ENCODE measurements around the gene LEMD1. TPM values are rescaled to one million over a fixed set of nuclear protein-coding genes. Genes with fewer than 3 reads are reported as not detected.
"Not testable (repeated sequence)": the region's sequence is repeated elsewhere in the genome, so short reads cannot be mapped to it uniquely, and the experiment has no call there.

Gene LEMD1
- total RNA-seq, 2 donors from 2014 or later = not detected

DNA sequence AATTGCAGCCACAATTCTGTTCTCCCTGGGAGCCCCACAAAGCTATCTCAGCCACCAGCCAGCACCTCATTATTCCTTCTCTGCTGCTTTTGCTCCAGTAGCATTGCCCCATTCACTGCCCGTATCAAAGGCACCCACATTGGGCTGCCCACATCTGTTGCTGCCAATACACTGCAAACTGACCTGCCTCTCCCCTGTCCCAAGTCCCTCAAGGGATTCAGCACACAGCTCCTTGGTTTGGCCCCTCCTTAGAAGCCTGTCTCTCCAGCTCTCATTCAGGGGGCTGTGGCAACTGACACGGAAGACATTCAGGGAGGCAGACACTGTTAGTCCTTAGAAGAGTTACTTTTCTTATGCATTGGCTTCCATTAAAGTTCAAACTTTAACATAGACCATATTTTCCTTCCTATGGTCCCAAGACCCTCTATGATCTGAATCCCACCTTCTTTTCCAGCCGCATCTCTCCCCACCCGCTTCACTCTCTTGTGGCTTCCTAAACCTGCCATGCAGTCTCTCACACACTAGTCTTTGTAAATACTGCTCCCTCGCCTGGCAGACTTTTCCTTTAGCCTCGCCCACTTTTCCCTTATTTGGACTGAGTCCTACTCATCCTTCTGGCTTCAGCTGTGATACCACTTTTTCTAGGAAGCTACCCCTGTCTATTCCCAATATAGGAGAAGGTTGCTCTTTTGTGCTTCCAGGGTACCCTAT, 45.9 kb downstream of the LEMD1 start:
- peaks cover 2% of the 10 kb centered on the region for H3K36me3 Mint-ChIP-seq (ENCODE audit: low read depth)
- peak overlapping the region; percentile 37 for H3K4me3 Mint-ChIP-seq
- H3K27me3 Mint-ChIP-seq = peaks cover 16% of the 10 kb centered on the region
- ATAC-seq = no peak
- peaks cover 31% of the 10 kb centered on the region for H3K4me1 Mint-ChIP-seq
- no peak overlapping the region for H3K27ac Mint-ChIP-seq
- H3K9me3 ChIP-seq (ENCODE audit: control insufficient read depth, low read length, poor library complexity, severe bottlenecking) = no peaks in the 10 kb centered on the region
- no peak for DNase-seq

DNA sequence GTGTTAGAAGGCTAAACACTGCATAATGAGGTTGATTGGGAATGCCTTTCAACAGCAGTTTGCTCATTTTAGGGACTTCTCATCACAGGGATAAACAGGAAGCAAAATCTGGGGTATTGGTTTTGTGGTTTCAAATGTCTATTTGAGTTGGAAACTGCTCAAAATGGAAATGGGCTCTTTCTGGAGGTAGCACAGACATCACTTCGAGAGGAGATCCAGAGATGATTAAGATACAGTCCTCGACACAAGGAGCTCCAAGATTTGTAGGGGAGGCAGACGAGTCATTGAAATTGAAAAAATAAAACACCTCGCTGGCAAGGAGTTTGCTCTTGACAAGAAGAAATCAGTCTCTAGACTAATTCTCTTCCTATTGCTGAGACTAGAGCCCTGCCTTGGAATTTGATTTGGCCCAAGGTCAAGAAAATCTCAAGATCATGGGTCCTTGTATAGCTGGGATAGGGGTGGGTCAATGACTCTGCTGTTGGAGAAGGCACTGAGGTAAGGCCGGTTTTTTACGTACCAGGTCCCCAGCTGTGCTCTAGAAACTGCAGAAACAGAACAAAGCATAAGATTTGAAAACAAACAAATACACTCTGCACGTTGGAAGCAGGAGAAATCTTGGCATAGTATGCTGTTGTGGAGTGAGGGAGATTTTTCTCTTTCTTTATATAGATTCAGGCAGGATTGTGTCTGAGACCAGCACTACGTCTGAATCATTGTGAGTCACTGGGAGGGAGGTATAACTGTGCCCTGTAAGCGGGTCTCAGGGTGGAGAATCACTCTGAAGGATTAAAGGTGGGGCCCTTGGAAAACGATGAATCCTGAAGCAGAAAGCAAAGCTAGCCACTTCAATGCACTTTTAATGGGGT, 47.4 kb downstream of the LEMD1 start:
- ATAC-seq (peak; percentile 36), DNase-seq (no peak)
- Mint-ChIP-seq H3K36me3 (ENCODE audit: low read depth) (peaks cover 2% of the 10 kb centered on the region), H3K27ac (peak overlapping the region; percentile 8), H3K4me1 (peaks cover 31% of the 10 kb centered on the region), H3K27me3 (peaks cover 12% of the 10 kb centered on the region), H3K4me3 (peak overlapping the region; percentile 56)
- no peaks in the 10 kb centered on the region for H3K9me3 ChIP-seq (ENCODE audit: control insufficient read depth, low read length, poor library complexity, severe bottlenecking)

DNA sequence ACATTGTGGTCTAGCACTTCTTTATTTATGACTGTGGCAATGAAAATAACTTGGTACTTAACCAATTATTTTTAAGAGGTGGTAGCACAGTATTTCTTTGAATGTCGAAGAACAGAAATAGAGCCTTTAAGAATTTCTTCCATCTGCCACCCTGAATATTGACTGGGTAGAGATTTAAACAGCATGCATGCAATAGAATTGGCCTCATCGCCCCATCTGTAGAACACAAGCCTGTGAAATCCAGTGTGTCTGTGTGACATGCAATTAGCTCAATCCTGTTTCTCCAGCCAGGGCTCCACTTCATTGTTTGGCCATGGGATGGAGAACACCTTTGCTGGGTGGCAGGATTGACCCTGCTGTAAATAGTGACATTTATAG, 48.1 kb downstream of the LEMD1 start:
- Mint-ChIP-seq H3K4me1 (peaks cover 31% of the 10 kb centered on the region), H3K4me3 (peak overlapping the region; percentile 56), H3K27ac (peak overlapping the region; percentile 8), H3K27me3 (peaks cover 12% of the 10 kb centered on the region), H3K36me3 (ENCODE audit: low read depth) (peaks cover 2% of the 10 kb centered on the region)
- no peaks in the 10 kb centered on the region for H3K9me3 ChIP-seq (ENCODE audit: control insufficient read depth, low read length, poor library complexity, severe bottlenecking)
- no peak for DNase-seq
- ATAC-seq = no peak

DNA sequence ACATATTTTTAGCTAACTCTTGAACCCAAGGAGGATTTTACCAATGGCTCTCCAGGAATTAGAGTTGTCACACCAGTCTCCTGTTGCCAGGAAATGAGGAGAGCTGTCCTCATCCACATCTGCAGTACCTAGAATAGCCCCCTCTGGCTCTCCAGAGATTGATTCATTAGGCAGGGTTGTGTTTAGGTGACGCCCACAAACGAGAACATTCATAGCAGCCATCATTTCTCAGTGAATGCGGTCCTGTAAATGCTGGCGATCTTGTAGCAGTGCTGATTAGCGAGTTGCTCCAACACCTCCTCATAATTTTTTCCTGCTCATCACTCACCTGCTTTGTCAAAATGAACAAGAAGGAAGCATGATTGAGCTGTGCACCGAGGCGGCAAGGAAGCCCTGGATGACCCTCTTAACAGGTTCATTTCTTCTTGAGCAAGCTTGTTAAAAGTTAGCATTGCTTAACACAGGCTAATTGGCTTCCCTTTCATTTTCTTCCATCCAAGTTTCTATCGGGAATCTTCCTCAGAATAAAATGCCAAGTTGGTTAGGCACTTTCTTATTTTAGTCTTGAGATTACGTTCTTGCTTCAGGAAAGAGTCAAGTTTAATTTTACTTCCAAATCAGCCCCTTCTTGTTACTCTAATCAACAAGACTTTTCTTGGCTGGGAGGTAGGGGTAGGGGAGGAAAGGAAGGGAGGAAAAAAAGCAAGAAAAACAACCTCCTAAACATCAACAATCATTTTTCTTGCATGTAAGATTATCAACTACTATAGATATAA, 48.6 kb downstream of the LEMD1 start:
- Mint-ChIP-seq H3K36me3 (ENCODE audit: low read depth) (peaks cover 2% of the 10 kb centered on the region), H3K27ac (peak overlapping the region; percentile 8), H3K4me1 (peaks cover 31% of the 10 kb centered on the region), H3K4me3 (no peak overlapping the region), H3K27me3 (peaks cover 12% of the 10 kb centered on the region)
- no peak for DNase-seq
- H3K9me3 ChIP-seq (ENCODE audit: control insufficient read depth, low read length, poor library complexity, severe bottlenecking) = no peaks in the 10 kb centered on the region
- no peak for ATAC-seq

DNA sequence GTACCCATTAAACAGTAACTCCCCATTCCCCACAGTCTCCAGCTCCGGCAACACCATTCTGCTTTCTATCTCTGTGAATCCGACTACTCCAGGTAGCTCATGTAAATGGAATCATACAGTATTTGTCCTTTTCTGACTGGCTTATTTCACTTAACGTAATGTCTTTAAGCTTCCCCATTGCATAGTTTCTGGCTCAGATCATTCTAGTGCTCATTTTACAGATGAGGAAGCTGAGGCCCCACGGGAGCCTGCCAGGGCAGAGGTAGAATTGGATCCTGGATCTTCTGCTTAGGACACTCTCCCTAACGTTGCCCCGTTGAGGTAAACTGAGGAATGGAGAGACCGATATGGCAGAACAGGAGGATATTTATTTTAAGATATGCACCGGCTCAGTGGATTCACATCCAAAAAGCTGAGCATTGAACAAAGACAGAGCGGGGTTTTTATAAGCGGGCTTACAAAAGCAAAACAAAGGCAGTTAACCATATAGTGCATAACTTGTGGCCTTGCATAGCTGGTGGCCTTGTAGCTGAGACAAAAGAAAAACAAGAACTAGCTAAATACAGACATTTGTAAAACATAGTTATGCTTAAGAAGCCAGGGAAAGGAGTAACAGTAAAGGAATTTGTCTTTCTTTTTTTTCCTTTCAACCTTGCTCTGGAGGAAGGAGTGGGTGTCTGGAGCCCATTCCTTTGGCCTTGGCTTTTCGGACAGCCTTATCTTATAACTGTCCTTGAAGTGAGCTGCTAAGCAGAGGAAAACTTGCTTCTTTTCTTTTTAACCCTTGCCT, 49.8 kb downstream of the LEMD1 start:
- peaks cover 33% of the 10 kb centered on the region for H3K4me1 Mint-ChIP-seq
- no peak for ATAC-seq
- no peaks in the 10 kb centered on the region for H3K9me3 ChIP-seq (ENCODE audit: control insufficient read depth, low read length, poor library complexity, severe bottlenecking)
- DNase-seq = no peak
- no peak overlapping the region for H3K27ac Mint-ChIP-seq
- no peak overlapping the region for H3K4me3 Mint-ChIP-seq
- H3K27me3 Mint-ChIP-seq = peaks cover 12% of the 10 kb centered on the region
- peaks cover 2% of the 10 kb centered on the region for H3K36me3 Mint-ChIP-seq (ENCODE audit: low read depth)

DNA sequence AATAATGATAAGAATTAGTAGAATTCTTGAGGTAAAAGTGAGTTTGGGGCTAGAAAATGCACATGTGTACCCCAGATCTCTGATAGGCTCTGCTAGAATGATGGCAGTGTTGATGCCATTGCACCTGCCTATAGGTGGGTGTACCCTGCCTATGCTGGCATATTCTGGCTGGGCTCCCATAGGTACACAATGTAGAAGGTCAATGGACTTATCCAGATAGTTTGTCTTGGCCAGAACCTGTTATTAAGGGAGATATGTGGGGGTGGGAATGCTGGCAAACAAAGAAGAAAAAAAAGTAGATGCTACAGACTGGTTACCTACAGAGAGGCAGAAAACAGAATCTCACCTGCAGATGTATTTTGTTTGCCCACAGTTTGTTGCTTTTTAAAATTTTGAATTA, 51.1 kb downstream of the LEMD1 start:
- H3K27ac Mint-ChIP-seq = no peak overlapping the region
- H3K4me1 Mint-ChIP-seq = peaks cover 23% of the 10 kb centered on the region
- no peak for ATAC-seq
- no peak overlapping the region for H3K4me3 Mint-ChIP-seq
- H3K9me3 ChIP-seq (ENCODE audit: control insufficient read depth, low read length, poor library complexity, severe bottlenecking) = no peaks in the 10 kb centered on the region
- no peak for DNase-seq
- H3K27me3 Mint-ChIP-seq = peaks cover 12% of the 10 kb centered on the region
- H3K36me3 Mint-ChIP-seq (ENCODE audit: low read depth) = no peaks in the 10 kb centered on the region

DNA sequence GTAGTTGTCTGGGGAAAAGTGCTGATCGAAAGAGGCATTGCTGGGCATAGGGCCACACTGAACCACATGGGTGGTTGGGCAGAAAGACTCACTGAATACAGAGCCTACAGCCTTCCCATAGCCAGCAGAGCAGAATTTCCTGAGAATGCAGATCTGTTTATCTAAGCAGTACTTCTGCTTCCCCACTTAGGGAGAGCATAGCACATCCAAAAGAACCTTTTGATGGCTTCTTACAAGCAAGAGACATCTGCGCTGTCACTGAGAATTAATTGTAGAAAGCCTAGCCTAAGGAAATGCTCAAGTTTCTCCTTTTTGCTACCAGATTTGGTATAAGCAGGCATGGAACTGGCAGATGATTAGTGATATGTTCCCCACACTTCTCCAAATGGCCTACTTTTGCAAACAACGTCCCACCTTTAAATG, 52.1 kb downstream of the LEMD1 start:
- no peak overlapping the region for H3K27ac Mint-ChIP-seq
- ATAC-seq (no peak), DNase-seq (no peak)
- no peak overlapping the region for H3K4me3 Mint-ChIP-seq
- peaks cover 21% of the 10 kb centered on the region for H3K4me1 Mint-ChIP-seq
- H3K9me3 ChIP-seq (ENCODE audit: control insufficient read depth, low read length, poor library complexity, severe bottlenecking) = no peaks in the 10 kb centered on the region
- peaks cover 15% of the 10 kb centered on the region for H3K27me3 Mint-ChIP-seq
- H3K36me3 Mint-ChIP-seq (ENCODE audit: low read depth) = no peaks in the 10 kb centered on the region

DNA sequence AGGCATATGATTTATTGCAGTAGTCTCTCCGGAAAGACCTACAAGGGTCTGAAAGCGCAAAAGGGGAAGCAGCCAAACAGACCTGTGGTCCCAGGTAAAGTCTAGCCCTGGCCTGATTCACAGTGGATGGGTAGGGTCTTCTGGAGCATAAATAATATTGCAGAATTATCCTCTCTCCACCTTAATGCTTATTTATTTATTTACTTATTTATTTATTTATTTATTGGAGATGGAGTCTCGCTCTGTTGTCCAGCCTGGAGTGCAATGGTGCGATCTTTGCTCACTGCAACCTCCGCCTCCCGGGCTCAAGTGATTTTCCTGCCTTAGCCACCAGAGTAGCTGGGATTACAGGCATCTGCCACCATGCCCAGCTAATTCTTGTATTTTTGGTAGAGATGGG, 53.4 kb downstream of the LEMD1 start:
- H3K9me3 ChIP-seq (ENCODE audit: control insufficient read depth, low read length, poor library complexity, severe bottlenecking) = no peaks in the 10 kb centered on the region
- ATAC-seq (no peak), DNase-seq (no peak)
- Mint-ChIP-seq H3K27me3 (peaks cover 15% of the 10 kb centered on the region), H3K4me1 (peaks cover 9% of the 10 kb centered on the region), H3K36me3 (ENCODE audit: low read depth) (no peaks in the 10 kb centered on the region), H3K27ac (no peak overlapping the region), H3K4me3 (no peak overlapping the region)

DNA sequence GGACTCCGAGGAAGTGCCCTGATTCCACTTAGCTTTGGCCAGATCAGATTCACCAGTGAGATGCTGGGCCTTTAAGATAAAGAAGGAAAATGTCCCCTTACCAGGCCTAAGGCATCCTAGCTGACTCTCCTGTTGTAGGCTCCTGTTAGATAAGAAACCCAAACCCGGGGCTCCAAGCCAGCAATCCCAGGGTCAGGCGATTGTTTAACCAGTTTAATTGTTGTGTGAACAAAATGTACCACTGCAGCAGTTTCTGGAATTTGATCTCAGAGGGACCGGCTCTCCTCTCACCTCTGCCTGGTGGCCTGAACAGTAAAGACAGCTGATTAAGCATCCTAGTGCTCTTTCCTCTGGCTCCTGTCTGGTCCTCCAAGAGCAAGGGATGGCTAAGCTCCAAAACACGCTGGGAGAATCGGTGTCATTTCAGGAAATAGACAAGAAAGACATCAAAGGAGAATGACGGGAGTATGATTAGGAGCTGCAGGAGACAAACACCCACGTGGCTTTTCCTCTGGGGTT, 55.9 kb downstream of the LEMD1 start:
- DNase-seq = no peak
- peaks cover 17% of the 10 kb centered on the region for H3K27me3 Mint-ChIP-seq
- H3K9me3 ChIP-seq (ENCODE audit: control insufficient read depth, low read length, poor library complexity, severe bottlenecking) = no peaks in the 10 kb centered on the region
- ATAC-seq = no peak
- H3K4me1 Mint-ChIP-seq = peaks cover 7% of the 10 kb centered on the region
- H3K4me3 Mint-ChIP-seq = no peak overlapping the region
- H3K27ac Mint-ChIP-seq = no peak overlapping the region
- H3K36me3 Mint-ChIP-seq (ENCODE audit: low read depth) = no peaks in the 10 kb centered on the region

DNA sequence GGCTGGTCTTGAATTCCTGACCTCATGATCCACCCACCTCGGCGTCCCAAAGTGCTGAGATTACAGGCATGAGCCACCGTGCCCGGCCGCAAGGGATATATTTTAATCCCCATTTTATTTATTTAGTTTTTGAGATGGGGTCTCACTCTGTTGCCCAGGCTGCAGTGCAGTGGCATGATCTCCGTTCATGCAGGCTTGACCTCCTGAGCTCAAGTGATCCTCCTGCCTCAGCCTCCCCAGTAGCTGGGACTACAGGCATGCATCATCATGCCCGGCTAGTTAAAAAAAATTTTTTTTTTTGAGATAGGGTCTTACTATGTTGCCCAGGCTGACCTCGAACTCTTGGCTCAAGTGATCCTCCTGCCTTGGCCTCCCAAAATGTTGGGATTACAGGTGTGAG, 56.8 kb downstream of the LEMD1 start:
- H3K9me3 ChIP-seq (ENCODE audit: control insufficient read depth, low read length, poor library complexity, severe bottlenecking); DNase-seq; H3K4me3 Mint-ChIP-seq; H3K4me1 Mint-ChIP-seq; H3K36me3 Mint-ChIP-seq (ENCODE audit: low read depth); ATAC-seq; H3K27ac Mint-ChIP-seq: not testable (repeated sequence)
- H3K27me3 Mint-ChIP-seq = peaks cover 20% of the 10 kb centered on the region

DNA sequence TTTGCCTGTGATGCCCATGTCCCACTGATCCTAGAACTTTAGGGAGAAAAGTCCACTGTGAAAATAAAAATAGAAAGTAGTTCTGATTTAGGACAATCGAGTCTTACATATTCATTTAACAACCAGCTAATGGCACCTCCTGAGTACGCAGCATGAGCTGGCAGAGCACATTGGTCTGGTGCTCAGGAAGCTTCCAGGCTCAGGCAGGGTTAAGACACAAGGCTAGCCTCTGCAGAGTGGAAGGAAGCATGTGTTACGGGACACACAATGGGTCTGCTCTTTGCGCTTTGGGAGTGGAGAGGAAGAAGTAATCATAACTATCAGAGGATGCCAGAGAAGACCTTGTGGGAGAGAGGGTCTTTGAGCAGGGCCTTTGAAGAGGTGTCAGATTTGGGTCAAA, 61.0 kb downstream of the LEMD1 start:
- H3K27me3 Mint-ChIP-seq = peaks cover 38% of the 10 kb centered on the region

DNA sequence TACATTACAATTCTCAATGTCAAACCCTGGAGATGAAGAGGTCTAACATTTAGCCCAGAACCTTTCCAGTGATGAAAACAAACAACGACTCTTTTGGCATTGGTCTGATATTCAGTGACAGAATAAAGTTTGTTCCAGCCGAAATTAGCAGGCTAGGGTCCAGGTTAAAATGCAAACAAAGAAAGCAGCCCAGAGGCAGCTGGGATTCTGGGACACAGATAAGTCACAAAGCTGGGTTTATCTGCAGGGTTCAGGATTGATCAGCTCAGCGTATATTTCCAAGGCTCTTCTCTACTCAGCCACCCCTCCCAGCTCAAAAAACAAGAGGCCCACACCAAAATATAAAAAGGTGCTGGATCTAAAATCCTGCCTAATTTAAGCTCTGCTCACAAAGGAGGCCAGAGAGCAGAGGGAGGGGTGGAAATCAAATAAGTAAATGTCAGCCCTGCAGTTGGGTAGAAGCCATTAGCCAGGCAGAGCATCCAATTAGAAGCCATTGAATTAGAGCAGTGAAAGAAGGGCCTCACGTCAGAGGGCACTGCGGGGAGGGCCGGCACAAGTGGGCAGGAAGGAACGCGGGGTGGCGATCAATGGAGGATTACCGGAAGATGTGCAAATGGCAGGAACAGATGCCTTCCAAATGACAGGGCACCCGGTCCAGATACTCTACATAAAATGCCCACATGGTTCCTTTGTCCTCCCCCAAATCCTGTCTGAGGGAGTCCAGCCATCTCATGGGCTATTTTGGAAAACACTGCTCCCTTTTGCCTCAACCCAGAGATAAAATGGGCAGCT, 61.9 kb downstream of the LEMD1 start:
- DNase-seq (no peak), ATAC-seq (no peak)
- Mint-ChIP-seq H3K27me3 (peaks cover 39% of the 10 kb centered on the region), H3K4me1 (peaks cover 13% of the 10 kb centered on the region), H3K4me3 (no peak overlapping the region), H3K27ac (peak overlapping the region; percentile 29), H3K36me3 (ENCODE audit: low read depth) (peaks cover 3% of the 10 kb centered on the region)
- no peaks in the 10 kb centered on the region for H3K9me3 ChIP-seq (ENCODE audit: control insufficient read depth, low read length, poor library complexity, severe bottlenecking)

More for the DNA sequence above, 61.0 kb downstream of the LEMD1 start:
- H3K9me3 ChIP-seq (ENCODE audit: control insufficient read depth, low read length, poor library complexity, severe bottlenecking) = no peaks in the 10 kb centered on the region
- no peak for ATAC-seq
- no peak for DNase-seq
- peaks cover 11% of the 10 kb centered on the region for H3K4me1 Mint-ChIP-seq
- no peak overlapping the region for H3K27ac Mint-ChIP-seq
- H3K36me3 Mint-ChIP-seq (ENCODE audit: low read depth) = peaks cover 3% of the 10 kb centered on the region
- H3K4me3 Mint-ChIP-seq = no peak overlapping the region
